Peyer's patch (tissue), 4 donors: ENCODE data around the gene RABGAP1. TPM values are rescaled to one million over a fixed set of nuclear protein-coding genes. Genes with fewer than 3 reads are reported as not detected.
A peak's percentile ranks its signal among the peaks of the same experiment; 100 is the strongest.

Source experiments
- DNase-seq, 3 donors: peaks; one replicate each; pipeline ENCODE4 v3.0.0-alpha.2; 2017 to 2019
- H3K27ac ChIP-seq, 4 donors: fragments of 200-600 bp; sonication (generic); one replicate each; pipeline ENCODE4 v1.5.1; 2016 to 2019
- H3K27me3 ChIP-seq, 2 donors: fragments of 200-600 bp; sonication (generic); one replicate each; pipeline ENCODE4 v1.5.1; 2019
- H3K36me3 ChIP-seq, 3 donors: fragments of 200-600 bp; sonication (generic); one replicate each; pipeline ENCODE4 v1.5.1; 2016 to 2019
- H3K4me1 ChIP-seq, 4 donors: fragments of 200-600 bp; sonication (generic); one replicate each; pipeline ENCODE4 v1.5.1; 2016 to 2019
- H3K4me3 ChIP-seq, 4 donors: fragments of 200-600 bp; sonication (generic); 1 replicate in 3 of 4; 2 replicates in 1 of 4; pipeline ENCODE4 v1.5.1; 2016 to 2019; ENCODE audit warnings: mild to moderate bottlenecking in 1 of 4
- H3K9me3 ChIP-seq, 4 donors: fragments of 200-600 bp; sonication (generic); one replicate each; pipeline ENCODE4 v1.5.1; 2016 to 2019; ENCODE audit warnings: mild to moderate bottlenecking in 1 of 4
- POLR2A ChIP-seq, 2 donors: fragments of 450-650 bp; IDR thresholded peaks; one replicate each; pipeline ENCODE4 v1.5.1; 2017; ENCODE audit warnings: antibody characterized with exemption in 2 of 2, mild to moderate bottlenecking in 2 of 2, moderate library complexity in 2 of 2
- total RNA-seq, 4 donors: library from RNA; depleted of rRNA; stranded (reverse); fragments of >200 nt; gene quantifications; one replicate each; pipeline ENCODE4 v1.1.0, GENCODE V29; 2016
- TF ChIP-seq, protein P1 (sequence below), 6 experiments: fragments of 450-650 bp in 4 of 6; fragments of 200-600 bp in 2 of 6; sonication (generic) in 1 of 6; IDR thresholded peaks; one replicate each; pipeline ENCODE4 v1.5.1; 2017 to 2019; ENCODE audit warnings: antibody characterized with exemption in 6 of 6, mild to moderate bottlenecking in 3 of 6, moderate library complexity in 1 of 6

RABGAP1 gene
- total RNA-seq, 4 donors from 2014 or later = 45.0 to 92.4 (median 49.7) TPM

DNA sequence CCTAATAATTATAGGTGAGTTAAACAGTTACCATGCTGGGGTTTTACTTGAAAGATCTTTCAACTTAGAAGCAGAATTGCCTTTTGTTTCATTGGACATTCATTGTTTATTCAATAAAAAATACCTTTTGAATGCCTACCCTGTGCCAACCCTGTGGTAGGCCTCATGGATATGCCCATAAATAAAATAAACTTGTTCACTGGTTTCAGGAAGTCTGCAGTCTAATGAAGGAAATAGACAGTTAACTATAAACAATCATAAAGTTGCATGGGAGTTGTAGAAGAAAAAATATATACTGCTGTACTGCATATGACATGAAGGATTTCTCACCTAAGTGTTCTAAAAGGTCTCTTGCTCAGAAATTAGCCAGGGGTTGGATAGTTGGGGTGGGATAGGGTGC lies 87.3 kb downstream of the RABGAP1 start:
- Histone ChIP-seq H3K4me3 (no peak overlapping the region), H3K9me3 (no peaks in the 10 kb centered on the region), H3K27me3 (no peaks in the 10 kb centered on the region), H3K4me1 (no peaks in the 10 kb centered on the region), H3K36me3 (peaks cover 0 to 18% (median 0%) of the 10 kb centered on the region in 3 donors), H3K27ac (no peak overlapping the region)
- DNase-seq = no peak
- TF ChIP-seq, protein P1, sequence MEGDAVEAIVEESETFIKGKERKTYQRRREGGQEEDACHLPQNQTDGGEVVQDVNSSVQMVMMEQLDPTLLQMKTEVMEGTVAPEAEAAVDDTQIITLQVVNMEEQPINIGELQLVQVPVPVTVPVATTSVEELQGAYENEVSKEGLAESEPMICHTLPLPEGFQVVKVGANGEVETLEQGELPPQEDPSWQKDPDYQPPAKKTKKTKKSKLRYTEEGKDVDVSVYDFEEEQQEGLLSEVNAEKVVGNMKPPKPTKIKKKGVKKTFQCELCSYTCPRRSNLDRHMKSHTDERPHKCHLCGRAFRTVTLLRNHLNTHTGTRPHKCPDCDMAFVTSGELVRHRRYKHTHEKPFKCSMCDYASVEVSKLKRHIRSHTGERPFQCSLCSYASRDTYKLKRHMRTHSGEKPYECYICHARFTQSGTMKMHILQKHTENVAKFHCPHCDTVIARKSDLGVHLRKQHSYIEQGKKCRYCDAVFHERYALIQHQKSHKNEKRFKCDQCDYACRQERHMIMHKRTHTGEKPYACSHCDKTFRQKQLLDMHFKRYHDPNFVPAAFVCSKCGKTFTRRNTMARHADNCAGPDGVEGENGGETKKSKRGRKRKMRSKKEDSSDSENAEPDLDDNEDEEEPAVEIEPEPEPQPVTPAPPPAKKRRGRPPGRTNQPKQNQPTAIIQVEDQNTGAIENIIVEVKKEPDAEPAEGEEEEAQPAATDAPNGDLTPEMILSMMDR (IDR thresholded peaks at IDR 0.05) = no peak
- TF ChIP-seq POLR2A (IDR thresholded peaks at IDR 0.05) = no peak

DNA sequence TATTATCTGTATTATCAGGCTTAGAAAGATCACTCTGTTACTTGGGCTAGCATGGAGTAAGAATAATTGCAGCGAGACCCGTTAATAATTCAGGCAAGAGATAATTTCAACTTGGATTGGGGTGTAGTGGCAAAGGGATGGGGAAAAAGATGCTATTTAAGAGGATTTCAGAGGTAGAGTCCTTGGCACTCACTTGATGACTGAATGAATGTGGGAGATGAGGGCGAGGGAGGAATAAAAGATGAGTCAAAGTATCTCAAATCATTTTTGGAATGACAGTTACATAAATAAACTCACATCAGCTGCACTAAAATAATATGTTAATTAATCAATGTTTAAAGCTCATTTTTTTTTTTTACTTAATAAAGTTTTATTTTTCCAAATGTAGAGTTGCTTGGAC lies 88.2 kb downstream of the RABGAP1 start:
- no peak for DNase-seq
- no peak overlapping the region for H3K4me3 ChIP-seq

DNA sequence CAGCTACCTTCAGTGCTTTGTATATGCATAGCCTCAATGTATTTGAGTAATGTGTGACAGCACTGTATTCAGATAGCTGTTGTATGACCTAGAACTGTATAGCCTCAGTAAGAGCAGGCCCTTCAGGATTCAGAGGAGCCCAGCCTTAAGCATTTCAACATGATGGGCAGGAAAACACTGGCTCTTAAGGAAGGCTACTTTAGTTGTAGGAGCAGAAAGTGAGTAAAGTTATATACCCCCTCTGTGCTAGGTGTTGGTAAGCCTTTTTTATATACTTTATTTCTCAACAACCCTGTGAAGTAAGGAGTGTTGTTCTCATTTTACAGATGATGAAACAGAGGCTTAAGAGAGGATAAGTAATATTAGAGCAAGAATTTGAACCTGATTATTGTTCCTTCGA lies 91.1 kb downstream of the RABGAP1 start:
- H3K27ac ChIP-seq = no peak overlapping the region
- no peak for DNase-seq
- TF ChIP-seq POLR2A (IDR thresholded peaks at IDR 0.05) = no peak
- TF ChIP-seq, protein P1 (IDR thresholded peaks at IDR 0.05) = no peak
- H3K27me3 ChIP-seq = no peaks in the 10 kb centered on the region
- no peak overlapping the region for H3K4me3 ChIP-seq
- no peaks in the 10 kb centered on the region for H3K9me3 ChIP-seq
- peaks cover 0 to 6% (median 0%) of the 10 kb centered on the region in 3 donors for H3K36me3 ChIP-seq
- H3K4me1 ChIP-seq = no peaks in the 10 kb centered on the region

More for the DNA sequence above, 88.2 kb downstream of the RABGAP1 start:
- TF ChIP-seq, protein P1 (IDR thresholded peaks at IDR 0.05) = no peak
- TF ChIP-seq POLR2A (IDR thresholded peaks at IDR 0.05) = no peak
- Histone ChIP-seq H3K36me3 (peaks cover 0 to 13% (median 0%) of the 10 kb centered on the region in 3 donors), H3K27ac (no peak overlapping the region), H3K4me1 (no peaks in the 10 kb centered on the region), H3K9me3 (no peaks in the 10 kb centered on the region), H3K27me3 (no peaks in the 10 kb centered on the region)

DNA sequence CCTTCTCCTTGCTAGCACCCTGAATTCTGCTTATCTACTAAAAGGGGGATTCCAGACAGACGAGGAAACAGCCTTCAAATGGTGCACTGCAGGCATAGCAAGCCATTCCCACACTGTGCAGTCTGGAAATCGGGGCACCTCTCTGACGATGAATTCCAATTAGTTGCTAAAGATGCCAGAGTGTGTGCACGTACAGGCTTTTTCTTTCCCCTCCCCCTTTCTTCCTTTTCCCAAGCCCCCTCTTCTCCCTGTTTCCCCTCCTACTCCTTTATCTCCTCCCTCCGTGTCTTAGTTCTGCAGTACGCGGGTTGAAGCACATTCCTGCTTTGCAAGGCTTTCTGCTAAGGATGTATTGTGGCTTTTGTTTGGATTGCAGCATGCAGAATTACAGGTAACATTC lies 92.5 kb downstream of the RABGAP1 start, which contains the start of gene GPR21:
Gene GPR21 (plus strand): TSS at position 316 of the 400 bp plus-strand sequence. CDS start 900 bp downstream, outside the sequence.
- no peak for DNase-seq

DNA sequence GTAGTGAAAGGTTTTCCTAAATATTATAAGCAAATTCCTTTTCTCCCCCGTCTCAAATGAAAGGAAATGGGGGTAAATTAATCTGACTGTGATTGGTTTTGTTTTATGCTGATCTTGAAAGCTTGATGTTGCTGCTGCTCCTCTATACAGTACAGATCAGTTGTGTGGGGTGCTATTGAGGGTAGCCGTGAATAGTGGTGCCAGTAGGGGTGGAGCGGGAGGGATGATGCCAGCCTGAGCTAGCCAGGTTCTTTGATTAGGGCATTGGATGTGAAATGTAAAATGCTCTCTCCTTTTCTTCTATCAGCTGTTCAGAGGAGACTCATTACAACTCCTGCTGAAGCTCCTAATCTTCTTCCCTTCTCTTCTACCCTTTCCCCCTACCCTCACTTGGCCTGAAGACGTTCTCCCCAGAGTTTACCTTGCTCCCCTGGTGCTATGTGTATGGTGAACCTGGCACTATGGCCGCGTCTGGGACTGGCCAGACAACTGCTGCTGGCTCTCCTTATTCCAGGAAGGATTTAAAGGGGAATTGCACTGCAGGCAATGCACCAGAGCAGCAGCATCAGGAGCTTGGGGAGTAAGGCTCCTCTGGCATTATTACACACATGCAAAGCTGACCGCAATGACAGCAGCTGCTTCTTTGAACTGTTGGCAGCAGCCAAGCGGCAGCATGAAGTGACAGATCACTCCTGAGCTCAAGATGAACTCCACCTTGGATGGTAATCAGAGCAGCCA lies 93.2 kb downstream of the RABGAP1 start:
- Histone ChIP-seq H3K9me3 (no peaks in the 10 kb centered on the region), H3K4me3 (no peak overlapping the region), H3K4me1 (no peaks in the 10 kb centered on the region), H3K27ac (no peak overlapping the region), H3K36me3 (no peaks in the 10 kb centered on the region), H3K27me3 (no peaks in the 10 kb centered on the region)
- no peak for DNase-seq
- TF ChIP-seq, protein P1 (IDR thresholded peaks at IDR 0.05) = no peak
- TF ChIP-seq POLR2A (IDR thresholded peaks at IDR 0.05) = no peak

More for the DNA sequence above, 92.5 kb downstream of the RABGAP1 start, which contains the start of gene GPR21:
- Histone ChIP-seq H3K4me1 (no peaks in the 10 kb centered on the region), H3K4me3 (no peak within 1 kb of the TSS), H3K27ac (peak within 1 kb of the TSS in 1 of 4 donors; percentile 3), H3K36me3 (no peaks in the 10 kb centered on the region), H3K9me3 (no peaks in the 10 kb centered on the region), H3K27me3 (no peaks in the 10 kb centered on the region)
- TF ChIP-seq, protein P1 (IDR thresholded peaks at IDR 0.05) = no peak
- TF ChIP-seq POLR2A (IDR thresholded peaks at IDR 0.05) = no peak
